Ishikawa (cell line): ENCODE measurements around the gene GMFB.

Experiments
- CEBPB ChIP-seq: IDR thresholded peaks from 2 replicates; pipeline ENCODE4 v1.6.1; 2012
- CREB1 ChIP-seq: IDR thresholded peaks from 2 replicates; pipeline ENCODE4 v1.6.1; 2012; ENCODE audit warnings: low read depth
- EGR1 ChIP-seq: IDR thresholded peaks from 2 replicates; pipeline ENCODE4 v1.6.1; 2012
- FOXM1 ChIP-seq: IDR thresholded peaks from 2 replicates; pipeline ENCODE4 v1.6.1; 2012; ENCODE audit warnings: low read depth, borderline replicate concordance
- RAD21 ChIP-seq: IDR thresholded peaks from 2 replicates; pipeline ENCODE4 v1.6.1; 2012; ENCODE audit warnings: low read depth
- TAF1 ChIP-seq: IDR thresholded peaks from 2 replicates; pipeline ENCODE4 v1.6.1; 2012; ENCODE audit warnings: low read depth, mild to moderate bottlenecking
- TF ChIP-seq, protein P1 (sequence below): IDR thresholded peaks from 2 replicates; pipeline ENCODE4 v1.6.1; 2012

- TF ChIP-seq RAD21: no peak
- no peak for TF ChIP-seq CEBPB
- no peak for TF ChIP-seq EGR1
- no peak for TF ChIP-seq TAF1
- TF ChIP-seq, protein P1, sequence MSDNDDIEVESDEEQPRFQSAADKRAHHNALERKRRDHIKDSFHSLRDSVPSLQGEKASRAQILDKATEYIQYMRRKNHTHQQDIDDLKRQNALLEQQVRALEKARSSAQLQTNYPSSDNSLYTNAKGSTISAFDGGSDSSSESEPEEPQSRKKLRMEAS: no peak
- TF ChIP-seq FOXM1: no peak
- no peak for TF ChIP-seq CREB1
Observed at GRCh38 chr14:54515670-54516069, 26.9 kb upstream of the GMFB start.
